ENCODE data around the gene NOS1AP.

Gene NOS1AP

DNA sequence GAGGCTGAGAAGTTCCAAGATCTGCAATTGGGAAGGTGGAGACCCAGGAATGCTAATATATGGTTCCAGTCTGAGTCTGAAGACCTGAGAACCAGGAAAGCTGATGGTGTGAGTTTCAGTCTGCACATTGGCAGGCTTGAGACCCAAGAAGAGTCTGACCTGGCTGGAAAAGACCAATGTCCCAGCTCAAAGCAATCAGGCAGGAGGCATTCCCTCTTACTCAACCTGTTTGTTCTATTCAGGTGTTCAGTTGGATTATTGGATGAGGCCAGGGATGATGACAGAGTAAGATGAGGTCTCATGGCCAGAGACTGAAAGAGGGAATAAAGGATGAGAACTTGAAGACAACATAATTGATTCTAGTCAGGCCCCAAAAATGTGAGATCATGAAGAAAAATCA, 257.1 kb downstream of the NOS1AP start:
- no peak for TF ChIP-seq FOXK2 (IDR thresholded peaks at IDR 0.05)
- no peak for TF ChIP-seq HDGF (IDR thresholded peaks at IDR 0.05; ENCODE audit: borderline replicate concordance)
- no peak for TF ChIP-seq TARDBP (IDR thresholded peaks at IDR 0.05)
- no peak for TF ChIP-seq LEF1 (IDR thresholded peaks at IDR 0.05; ENCODE audit: borderline replicate concordance)
- TF ChIP-seq ARNT (IDR thresholded peaks at IDR 0.05), result no peak
- no peak for TF ChIP-seq SUZ12 (IDR thresholded peaks at IDR 0.05)
- no peak for TF ChIP-seq ZNF384 (IDR thresholded peaks at IDR 0.05)
- no peak for TF ChIP-seq FOXA1 (IDR thresholded peaks at IDR 0.05)
- no peak for TF ChIP-seq BHLHE40 (IDR thresholded peaks at IDR 0.05; ENCODE audit: borderline replicate concordance)
- TF ChIP-seq L3MBTL2 (conservative IDR thresholded peaks at IDR 0.05), result no peak
- no peak for TF ChIP-seq CTBP1 (IDR thresholded peaks at IDR 0.05; ENCODE audit: borderline replicate concordance)
- TF ChIP-seq NFRKB (IDR thresholded peaks at IDR 0.05), result no peak
- TF ChIP-seq SP1 (IDR thresholded peaks at IDR 0.05), result no peak
- TF ChIP-seq FOXM1 (IDR thresholded peaks at IDR 0.05; ENCODE audit: borderline replicate concordance), result no peak
- no peak for TF ChIP-seq ELF4 (IDR thresholded peaks at IDR 0.05)
- TF ChIP-seq, protein P1, sequence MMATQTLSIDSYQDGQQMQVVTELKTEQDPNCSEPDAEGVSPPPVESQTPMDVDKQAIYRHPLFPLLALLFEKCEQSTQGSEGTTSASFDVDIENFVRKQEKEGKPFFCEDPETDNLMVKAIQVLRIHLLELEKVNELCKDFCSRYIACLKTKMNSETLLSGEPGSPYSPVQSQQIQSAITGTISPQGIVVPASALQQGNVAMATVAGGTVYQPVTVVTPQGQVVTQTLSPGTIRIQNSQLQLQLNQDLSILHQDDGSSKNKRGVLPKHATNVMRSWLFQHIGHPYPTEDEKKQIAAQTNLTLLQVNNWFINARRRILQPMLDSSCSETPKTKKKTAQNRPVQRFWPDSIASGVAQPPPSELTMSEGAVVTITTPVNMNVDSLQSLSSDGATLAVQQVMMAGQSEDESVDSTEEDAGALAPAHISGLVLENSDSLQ (IDR thresholded peaks at IDR 0.05), result no peak
- no peak for DNase-seq (ENCODE audit: extremely low spot score)
- POLR2A ChIA-PET, result no interaction called here
- CTCF ChIA-PET, result no interaction called here

DNA sequence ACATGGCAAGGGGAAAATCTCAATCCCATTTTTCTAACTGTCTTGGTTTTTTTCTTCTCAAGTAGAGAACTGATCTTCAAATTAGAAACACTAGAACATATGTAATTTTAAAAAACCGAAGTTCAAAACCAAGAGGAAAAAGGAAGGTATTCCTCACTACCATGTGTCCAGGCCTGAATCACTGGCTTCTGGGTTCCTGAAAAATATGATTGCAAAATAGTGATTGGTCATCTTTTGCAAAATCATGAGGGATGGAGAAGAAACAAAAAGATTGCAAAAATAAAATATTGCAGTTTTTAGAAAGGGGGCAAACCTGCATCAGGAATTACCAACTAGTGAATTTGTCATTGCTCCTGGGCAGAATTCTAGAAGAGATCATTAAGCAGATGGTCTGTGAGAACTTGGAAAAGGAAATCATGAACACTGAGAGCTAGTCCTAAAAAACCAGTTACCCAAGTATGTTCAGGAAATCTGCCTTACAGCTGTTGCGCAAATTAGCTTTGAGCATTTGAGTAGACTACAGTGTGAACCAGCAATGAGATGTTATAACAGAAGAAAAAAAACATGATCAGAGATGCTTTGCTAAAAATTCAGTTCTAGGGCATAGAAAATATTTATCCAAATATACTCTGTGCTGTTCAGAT, 257.8 kb downstream of the NOS1AP start:
- POLR2A ChIA-PET, result no interaction called here
- no peak for DNase-seq (ENCODE audit: extremely low spot score)
- CTCF ChIA-PET, result interaction anchor here (0.6 to 0.8 kb wide), 2 partner anchors 15 to 435 kb away, joined by 3 to 6 read pairs; no protein-coding TSS in a partner anchor
- no peak for TF ChIP-seq ZNF384 (IDR thresholded peaks at IDR 0.05)
- no peak for TF ChIP-seq HDGF (IDR thresholded peaks at IDR 0.05; ENCODE audit: borderline replicate concordance)
- TF ChIP-seq TARDBP (IDR thresholded peaks at IDR 0.05), result no peak
- TF ChIP-seq LEF1 (IDR thresholded peaks at IDR 0.05; ENCODE audit: borderline replicate concordance), result no peak
- no peak for TF ChIP-seq NFRKB (IDR thresholded peaks at IDR 0.05)
- no peak for TF ChIP-seq ARNT (IDR thresholded peaks at IDR 0.05)
- TF ChIP-seq L3MBTL2 (conservative IDR thresholded peaks at IDR 0.05), result no peak
- TF ChIP-seq SUZ12 (IDR thresholded peaks at IDR 0.05), result no peak
- no peak for TF ChIP-seq FOXA1 (IDR thresholded peaks at IDR 0.05)
- no peak for TF ChIP-seq CTBP1 (IDR thresholded peaks at IDR 0.05; ENCODE audit: borderline replicate concordance)
- TF ChIP-seq SP1 (IDR thresholded peaks at IDR 0.05), result no peak
- TF ChIP-seq, protein P1 (IDR thresholded peaks at IDR 0.05), result no peak
- no peak for TF ChIP-seq ELF4 (IDR thresholded peaks at IDR 0.05)
- TF ChIP-seq FOXM1 (IDR thresholded peaks at IDR 0.05; ENCODE audit: borderline replicate concordance), result no peak
- TF ChIP-seq BHLHE40 (IDR thresholded peaks at IDR 0.05; ENCODE audit: borderline replicate concordance), result no peak
- TF ChIP-seq FOXK2 (IDR thresholded peaks at IDR 0.05), result no peak

DNA sequence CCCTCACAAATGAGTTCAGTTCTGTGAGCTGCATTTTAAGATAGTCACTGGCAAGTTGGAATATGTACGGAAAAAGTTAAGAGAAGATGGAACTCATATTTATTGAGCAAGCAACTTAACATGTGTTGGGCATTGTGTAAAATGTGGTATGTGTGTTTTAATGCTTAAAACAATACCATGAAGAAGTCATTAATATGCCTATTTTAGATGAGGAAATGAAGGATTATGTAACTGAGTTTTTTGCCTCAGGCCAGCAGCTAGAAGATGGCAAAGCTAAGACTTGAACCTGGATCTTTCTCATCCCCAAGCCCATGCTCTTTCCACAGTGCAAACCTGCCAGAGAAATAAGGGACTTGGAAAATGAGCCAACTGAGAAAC, 258.3 kb downstream of the NOS1AP start:
- CTCF ChIA-PET, result interaction anchor here (0.6 to 0.8 kb wide), 2 partner anchors 15 to 436 kb away, joined by 3 to 6 read pairs; no protein-coding TSS in a partner anchor
- TF ChIP-seq, protein P1 (IDR thresholded peaks at IDR 0.05), result no peak
- TF ChIP-seq NFRKB (IDR thresholded peaks at IDR 0.05), result no peak
- TF ChIP-seq FOXM1 (IDR thresholded peaks at IDR 0.05; ENCODE audit: borderline replicate concordance), result no peak
- TF ChIP-seq ELF4 (IDR thresholded peaks at IDR 0.05), result no peak
- no peak for DNase-seq (ENCODE audit: extremely low spot score)
- POLR2A ChIA-PET, result no interaction called here

DNA sequence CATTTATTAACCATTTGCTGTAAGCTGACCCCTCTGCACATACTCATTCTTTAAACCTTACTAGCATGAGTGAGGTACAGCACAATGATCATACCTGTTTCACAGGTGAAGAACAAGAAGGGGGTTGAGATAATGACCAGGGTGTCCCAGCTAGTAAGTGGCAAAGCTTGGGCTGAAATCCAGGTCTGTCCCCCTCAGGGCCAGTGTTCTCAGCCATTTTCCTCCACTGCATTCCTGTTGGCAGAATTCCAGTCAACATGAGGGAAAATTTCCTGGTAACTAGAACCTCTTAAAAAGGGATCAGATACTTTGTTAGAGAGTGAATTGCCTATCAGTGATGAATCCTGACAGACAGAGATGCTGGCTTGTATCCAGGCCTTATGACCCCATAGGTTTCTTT, 259.0 kb downstream of the NOS1AP start:
- ChIA-PET POLR2A (no interaction called here), CTCF (no interaction called here)
- TF ChIP-seq SUZ12 (IDR thresholded peaks at IDR 0.05) (no peak), NFRKB (IDR thresholded peaks at IDR 0.05) (no peak), LEF1 (IDR thresholded peaks at IDR 0.05; ENCODE audit: borderline replicate concordance) (no peak), FOXM1 (IDR thresholded peaks at IDR 0.05; ENCODE audit: borderline replicate concordance) (no peak), ELF4 (IDR thresholded peaks at IDR 0.05) (no peak), CTBP1 (IDR thresholded peaks at IDR 0.05; ENCODE audit: borderline replicate concordance) (no peak)
- TF ChIP-seq, protein P1 (IDR thresholded peaks at IDR 0.05), result no peak
- DNase-seq (ENCODE audit: extremely low spot score), result no peak

DNA sequence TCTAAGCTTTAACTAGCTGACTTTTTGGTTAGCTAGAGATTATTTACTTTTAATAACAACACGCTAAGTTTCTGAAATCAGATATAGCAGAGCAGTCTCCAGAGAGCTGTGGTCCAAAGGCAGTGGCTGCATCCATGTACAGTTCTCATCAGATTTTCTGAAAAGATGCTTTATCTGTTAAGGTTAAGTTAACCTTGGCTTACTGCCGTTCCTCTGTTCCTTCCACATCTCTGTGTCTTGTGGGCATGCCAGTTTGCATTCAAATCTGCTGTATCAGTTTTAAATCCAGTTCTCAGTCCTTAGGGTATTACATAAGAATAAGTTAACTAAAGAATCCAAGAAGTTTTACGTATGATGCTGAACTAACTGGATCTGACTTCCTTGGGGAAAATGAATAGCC, 260.3 kb downstream of the NOS1AP start:
- ChIA-PET CTCF (no interaction called here), POLR2A (no interaction called here)
- TF ChIP-seq, protein P1 (IDR thresholded peaks at IDR 0.05), result no peak
- TF ChIP-seq LEF1 (IDR thresholded peaks at IDR 0.05; ENCODE audit: borderline replicate concordance) (no peak), SP1 (IDR thresholded peaks at IDR 0.05) (no peak), TARDBP (IDR thresholded peaks at IDR 0.05) (no peak), NFRKB (IDR thresholded peaks at IDR 0.05) (no peak), FOXA1 (IDR thresholded peaks at IDR 0.05) (no peak), FOXK2 (IDR thresholded peaks at IDR 0.05) (no peak), FOXM1 (IDR thresholded peaks at IDR 0.05; ENCODE audit: borderline replicate concordance) (no peak), HDGF (IDR thresholded peaks at IDR 0.05; ENCODE audit: borderline replicate concordance) (no peak), SUZ12 (IDR thresholded peaks at IDR 0.05) (no peak), CTBP1 (IDR thresholded peaks at IDR 0.05; ENCODE audit: borderline replicate concordance) (no peak), ELF4 (IDR thresholded peaks at IDR 0.05) (no peak), ARNT (IDR thresholded peaks at IDR 0.05) (no peak), BHLHE40 (IDR thresholded peaks at IDR 0.05; ENCODE audit: borderline replicate concordance) (no peak), ZNF384 (IDR thresholded peaks at IDR 0.05) (no peak), L3MBTL2 (conservative IDR thresholded peaks at IDR 0.05) (no peak)

More for the DNA sequence above, 260.3 kb downstream of the NOS1AP start:
- no peak for DNase-seq (ENCODE audit: extremely low spot score)
